ENCODE results near the gene SRSF4.
A peak's percentile ranks its signal among the peaks of the same experiment; 100 is the strongest.

SRSF4 gene

GRCh38 chr1:29210278-29211085 lies 28.8 kb upstream of the SRSF4 start:
- Mint-ChIP-seq H3K27ac (peak overlapping the region; percentile 25), H3K9me3 (no peaks in the 10 kb centered on the region), H3K36me3 (ENCODE audit: low read depth) (peaks cover 32% of the 10 kb centered on the region), H3K27me3 (no peaks in the 10 kb centered on the region), H3K4me1 (no peaks in the 10 kb centered on the region), H3K4me3 (no peak overlapping the region)
- ATAC-seq (no peak), DNase-seq (no peak)

DNA sequence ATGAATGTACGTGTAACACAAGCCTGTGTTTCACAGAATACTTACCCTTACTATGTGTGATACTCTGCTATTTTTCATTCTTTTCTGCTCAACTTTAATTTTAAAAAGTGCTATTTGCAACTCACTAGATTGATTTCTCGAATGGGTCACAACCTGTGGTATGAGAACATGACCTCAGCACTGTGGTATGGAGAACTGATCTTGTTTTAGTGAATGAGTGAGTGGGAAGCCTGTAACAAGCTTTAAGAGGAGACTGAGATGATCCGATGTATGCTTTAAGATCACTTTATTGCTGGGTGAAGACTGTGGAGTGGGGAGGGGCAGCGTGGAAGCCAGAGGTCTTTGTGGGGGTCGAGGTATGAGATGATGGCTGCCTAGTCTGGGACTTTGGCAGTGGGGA lies 27.5 kb upstream of the SRSF4 start:
- Mint-ChIP-seq H3K4me3 (no peak overlapping the region), H3K9me3 (no peaks in the 10 kb centered on the region), H3K27me3 (no peaks in the 10 kb centered on the region), H3K36me3 (ENCODE audit: low read depth) (peaks cover 25% of the 10 kb centered on the region), H3K27ac (peak overlapping the region; percentile 2), H3K4me1 (no peaks in the 10 kb centered on the region)
- DNase-seq (no peak), ATAC-seq (no peak)

DNA sequence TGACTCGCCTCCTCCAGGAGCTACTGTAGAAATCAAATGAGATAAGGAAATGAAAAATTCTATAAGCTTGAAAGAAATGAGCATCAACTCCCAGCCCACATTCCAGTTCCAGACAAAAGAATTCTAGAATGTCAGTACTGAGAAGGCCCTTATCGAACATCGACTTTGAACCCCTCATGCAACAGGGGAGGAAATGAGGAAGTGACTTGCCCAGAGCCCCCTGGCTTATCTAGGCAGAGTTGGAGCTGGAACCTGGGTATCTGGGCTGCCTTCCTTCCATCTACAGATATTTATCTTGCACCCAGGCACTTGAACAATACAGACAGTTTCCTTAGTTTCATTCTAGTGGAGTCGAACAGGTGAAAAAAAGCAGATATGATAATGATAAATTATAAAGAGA lies 26.7 kb upstream of the SRSF4 start:
- Mint-ChIP-seq H3K4me1 (no peaks in the 10 kb centered on the region), H3K4me3 (no peak overlapping the region), H3K27ac (no peak overlapping the region), H3K27me3 (no peaks in the 10 kb centered on the region), H3K9me3 (no peaks in the 10 kb centered on the region), H3K36me3 (ENCODE audit: low read depth) (peaks cover 22% of the 10 kb centered on the region)
- no peak for DNase-seq
- ATAC-seq, result no peak

DNA sequence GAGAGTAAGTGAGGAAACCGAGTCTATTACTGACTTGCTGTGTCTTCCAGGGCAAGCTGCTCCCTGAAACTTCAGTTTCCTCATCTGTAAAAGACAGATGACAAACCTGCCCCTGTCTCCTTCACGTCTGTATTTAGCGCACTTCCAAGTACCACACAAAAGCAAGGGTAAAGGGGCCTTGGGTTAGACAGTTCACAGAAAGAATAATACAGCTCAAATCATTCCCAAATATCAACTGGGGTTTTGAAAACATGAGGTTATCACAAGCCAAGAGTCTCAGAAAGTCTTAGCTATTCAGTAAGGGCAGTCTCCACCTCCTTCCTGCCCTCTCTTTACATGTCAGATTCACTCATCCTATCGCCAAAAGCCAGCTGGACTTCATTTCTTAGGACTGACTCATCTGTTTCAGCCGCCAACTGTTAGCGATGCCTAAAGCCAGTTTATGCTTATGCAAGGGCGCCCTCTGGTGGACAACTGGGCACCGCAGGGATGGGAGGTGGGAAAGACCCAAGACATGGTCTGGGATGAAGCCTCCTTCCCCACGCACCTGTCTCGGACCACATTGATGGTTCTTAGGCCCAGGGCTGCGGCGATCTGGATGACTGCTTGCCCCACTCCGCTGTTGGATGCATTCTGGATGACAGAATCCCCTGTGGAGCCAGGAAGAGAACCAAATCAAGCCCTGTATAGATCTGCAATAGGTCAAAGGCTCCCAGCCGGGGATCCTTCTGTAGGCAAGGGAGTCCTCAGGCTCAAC lies 21.1 kb upstream of the SRSF4 start:
- Mint-ChIP-seq H3K27ac (no peak overlapping the region), H3K4me1 (peaks cover 17% of the 10 kb centered on the region), H3K4me3 (no peak overlapping the region), H3K27me3 (no peaks in the 10 kb centered on the region), H3K36me3 (ENCODE audit: low read depth) (peaks cover 23% of the 10 kb centered on the region), H3K9me3 (no peaks in the 10 kb centered on the region)
- ATAC-seq (peak; percentile 91), DNase-seq (peak; percentile 96)

DNA sequence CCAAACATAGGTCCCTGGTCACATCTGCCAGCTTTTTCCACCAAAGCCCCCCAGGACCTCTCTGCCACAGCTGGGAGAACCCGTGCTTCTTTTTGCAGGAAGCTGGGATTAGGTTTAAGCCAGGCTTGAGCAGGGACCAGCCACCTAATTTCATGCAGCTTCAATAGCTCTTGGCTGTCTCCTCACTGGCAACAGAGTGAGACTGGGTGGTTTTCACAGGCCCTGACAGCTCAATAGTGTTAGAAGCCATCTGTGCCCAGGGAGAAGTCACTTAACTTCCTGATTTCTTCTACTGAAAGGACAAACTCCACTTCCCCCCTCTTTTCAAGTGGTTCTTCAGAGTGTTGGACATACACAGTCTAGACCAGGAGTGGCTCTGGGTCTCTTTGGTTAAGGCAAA lies 20.4 kb upstream of the SRSF4 start:
- H3K4me1 Mint-ChIP-seq, result peaks cover 17% of the 10 kb centered on the region
- no peak overlapping the region for H3K27ac Mint-ChIP-seq
- DNase-seq (no peak), ATAC-seq (no peak)
- H3K9me3 Mint-ChIP-seq, result no peaks in the 10 kb centered on the region
- H3K27me3 Mint-ChIP-seq, result no peaks in the 10 kb centered on the region
- peaks cover 25% of the 10 kb centered on the region for H3K36me3 Mint-ChIP-seq (ENCODE audit: low read depth)
- H3K4me3 Mint-ChIP-seq, result no peak overlapping the region

GRCh38 chr1:29201595-29202051 lies 19.9 kb upstream of the SRSF4 start:
- no peaks in the 10 kb centered on the region for H3K27me3 Mint-ChIP-seq
- ATAC-seq (peak; percentile 16), DNase-seq (no peak)
- H3K27ac Mint-ChIP-seq, result peak overlapping the region; percentile 45
- H3K4me3 Mint-ChIP-seq, result no peak overlapping the region
- no peaks in the 10 kb centered on the region for H3K9me3 Mint-ChIP-seq
- H3K4me1 Mint-ChIP-seq, result peaks cover 17% of the 10 kb centered on the region
- peaks cover 26% of the 10 kb centered on the region for H3K36me3 Mint-ChIP-seq (ENCODE audit: low read depth)

DNA sequence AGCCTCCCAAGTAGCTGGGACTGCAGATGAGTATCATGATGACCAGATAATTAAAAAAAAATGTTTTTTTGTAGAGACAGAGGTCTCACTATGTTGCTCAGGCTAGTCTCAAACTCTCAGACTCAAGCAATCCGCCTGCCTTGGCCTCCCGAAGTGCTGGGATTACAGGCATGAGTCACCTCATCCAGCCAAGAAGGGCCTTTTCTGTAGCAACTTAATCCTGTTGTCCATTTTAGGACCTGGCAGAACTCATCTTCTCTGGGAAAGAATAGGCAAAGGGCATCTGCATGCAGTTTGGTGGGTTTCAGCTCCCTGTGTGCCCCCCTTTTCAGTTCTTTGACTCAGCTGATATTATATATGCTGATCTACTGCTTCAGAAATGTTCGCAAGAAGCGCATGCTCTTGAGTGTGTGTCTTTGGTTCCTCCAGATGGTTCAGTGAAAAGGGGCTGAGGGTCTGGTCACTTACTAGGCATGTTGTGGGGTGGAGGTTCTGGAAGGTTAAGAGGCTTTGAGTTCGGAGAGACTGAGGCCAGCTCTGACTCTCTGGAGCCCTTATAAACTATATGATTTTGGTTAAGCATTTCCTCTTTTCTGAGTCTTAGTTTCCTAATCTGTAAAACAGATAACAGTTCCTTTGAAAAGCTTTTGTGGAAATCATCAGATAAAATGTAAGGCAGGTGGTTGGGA lies 19.4 kb upstream of the SRSF4 start:
- no peak for ATAC-seq

DNA sequence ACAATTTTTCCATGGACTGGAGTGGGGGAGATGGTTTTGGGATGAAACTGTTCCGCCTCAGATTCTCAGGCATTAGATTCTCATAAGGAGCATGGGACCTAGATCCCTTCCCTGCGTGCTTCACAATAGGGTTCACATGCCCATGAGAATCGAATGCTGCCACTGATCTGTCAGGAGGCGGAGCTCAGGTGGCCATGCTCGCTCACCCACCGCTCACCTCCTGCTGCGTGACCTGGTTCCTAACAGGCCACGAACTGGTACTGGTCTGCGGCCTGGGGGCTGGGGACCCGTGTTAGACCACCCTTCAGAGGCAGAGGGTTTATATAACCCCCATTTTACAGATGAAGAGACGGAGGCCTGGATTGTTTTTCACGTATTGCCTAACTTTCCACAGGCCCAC lies 16.3 kb upstream of the SRSF4 start:
- H3K4me3 Mint-ChIP-seq, result no peak overlapping the region
- no peak for ATAC-seq
- peaks cover 31% of the 10 kb centered on the region for H3K36me3 Mint-ChIP-seq (ENCODE audit: low read depth)
- DNase-seq, result no peak
- H3K9me3 Mint-ChIP-seq, result no peaks in the 10 kb centered on the region
- peaks cover 17% of the 10 kb centered on the region for H3K4me1 Mint-ChIP-seq
- no peaks in the 10 kb centered on the region for H3K27me3 Mint-ChIP-seq
- H3K27ac Mint-ChIP-seq, result no peak overlapping the region

More for the DNA sequence above, 19.4 kb upstream of the SRSF4 start:
- Mint-ChIP-seq H3K36me3 (ENCODE audit: low read depth) (peaks cover 26% of the 10 kb centered on the region), H3K4me1 (peaks cover 17% of the 10 kb centered on the region), H3K9me3 (no peaks in the 10 kb centered on the region), H3K4me3 (no peak overlapping the region), H3K27me3 (no peaks in the 10 kb centered on the region), H3K27ac (peak overlapping the region; percentile 45)
- DNase-seq, result no peak

GRCh38 chr1:29197590-29197924 lies 15.9 kb upstream of the SRSF4 start:
- peak; percentile 14 for DNase-seq
- H3K9me3 Mint-ChIP-seq, result no peaks in the 10 kb centered on the region
- peaks cover 14% of the 10 kb centered on the region for H3K4me1 Mint-ChIP-seq
- ATAC-seq, result peak; percentile 53
- no peak overlapping the region for H3K4me3 Mint-ChIP-seq
- no peaks in the 10 kb centered on the region for H3K27me3 Mint-ChIP-seq
- H3K36me3 Mint-ChIP-seq (ENCODE audit: low read depth), result peaks cover 29% of the 10 kb centered on the region
- H3K27ac Mint-ChIP-seq, result no peak overlapping the region

GRCh38 chr1:29196863-29197589 lies 15.3 kb upstream of the SRSF4 start:
- Mint-ChIP-seq H3K27ac (no peak overlapping the region), H3K4me1 (peaks cover 9% of the 10 kb centered on the region), H3K9me3 (no peaks in the 10 kb centered on the region), H3K4me3 (no peak overlapping the region), H3K36me3 (ENCODE audit: low read depth) (peaks cover 27% of the 10 kb centered on the region), H3K27me3 (no peaks in the 10 kb centered on the region)
- no peak for DNase-seq
- no peak for ATAC-seq

- no peak overlapping the region for H3K27ac Mint-ChIP-seq
- no peaks in the 10 kb centered on the region for H3K9me3 Mint-ChIP-seq
- H3K36me3 Mint-ChIP-seq (ENCODE audit: low read depth), result peaks cover 25% of the 10 kb centered on the region
- H3K4me3 Mint-ChIP-seq, result no peak overlapping the region
- H3K27me3 Mint-ChIP-seq, result no peaks in the 10 kb centered on the region
- no peak for ATAC-seq
- no peak for DNase-seq
- peaks cover under 1% of the 10 kb centered on the region for H3K4me1 Mint-ChIP-seq
These were observed 14.2 kb upstream of the SRSF4 start for GRCh38 chr1:29195881-29196291.

DNA sequence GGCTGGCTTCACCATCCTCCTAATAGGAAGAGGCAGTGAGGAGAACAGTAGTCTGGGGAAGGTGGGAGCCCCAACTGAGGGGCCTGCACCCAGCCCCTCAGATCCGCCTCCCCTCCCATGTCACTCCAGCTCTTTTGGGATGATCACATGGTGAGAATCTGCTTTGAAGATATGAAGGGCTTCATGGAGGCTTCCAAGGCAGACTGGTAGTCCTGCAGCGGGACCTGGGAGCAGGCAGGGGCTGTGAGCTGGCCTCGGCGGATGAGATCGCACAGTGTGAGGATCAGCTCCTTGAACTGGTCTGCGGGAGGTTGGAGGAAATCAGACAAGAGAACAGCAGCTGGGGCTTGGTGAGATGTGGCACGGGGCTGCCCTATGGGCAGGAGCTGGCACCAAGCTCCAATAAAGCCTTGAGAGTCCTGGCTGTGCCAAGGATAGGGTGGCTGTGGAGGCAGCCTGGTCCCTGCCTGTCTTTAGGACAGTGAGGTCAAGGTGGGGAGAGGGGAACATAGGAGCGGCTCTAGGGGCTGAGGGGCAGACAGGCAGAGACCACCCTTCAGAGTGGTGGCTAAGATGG lies 12.3 kb upstream of the SRSF4 start:
- Mint-ChIP-seq H3K27ac (no peak overlapping the region), H3K4me1 (no peaks in the 10 kb centered on the region), H3K27me3 (no peaks in the 10 kb centered on the region), H3K9me3 (no peaks in the 10 kb centered on the region), H3K36me3 (ENCODE audit: low read depth) (peaks cover 21% of the 10 kb centered on the region), H3K4me3 (no peak overlapping the region)
- DNase-seq (no peak), ATAC-seq (no peak)

DNA sequence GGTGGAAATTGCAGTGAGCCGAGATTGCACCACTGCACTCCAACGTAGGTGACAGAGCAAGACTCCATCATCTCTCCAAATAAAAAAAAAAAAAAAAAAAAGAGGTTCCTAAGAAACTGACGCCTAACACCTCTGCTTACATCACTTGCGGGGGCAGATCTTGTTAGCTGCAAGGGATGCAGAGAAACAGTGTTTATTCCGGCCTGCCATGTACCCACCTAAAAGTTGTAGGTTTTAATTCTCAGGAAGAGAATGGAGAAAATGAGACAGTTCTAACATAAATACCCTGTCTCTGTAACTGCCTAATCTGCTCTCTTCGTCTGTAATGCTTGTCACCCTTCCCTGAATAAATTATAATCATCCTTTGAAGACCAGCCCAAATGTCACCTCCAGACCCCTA lies 9.0 kb upstream of the SRSF4 start:
- DNase-seq (no peak), ATAC-seq (no peak)
- Mint-ChIP-seq H3K36me3 (ENCODE audit: low read depth) (peaks cover 18% of the 10 kb centered on the region), H3K9me3 (no peaks in the 10 kb centered on the region), H3K4me1 (no peaks in the 10 kb centered on the region), H3K4me3 (no peak overlapping the region), H3K27me3 (no peaks in the 10 kb centered on the region), H3K27ac (no peak overlapping the region)

DNA sequence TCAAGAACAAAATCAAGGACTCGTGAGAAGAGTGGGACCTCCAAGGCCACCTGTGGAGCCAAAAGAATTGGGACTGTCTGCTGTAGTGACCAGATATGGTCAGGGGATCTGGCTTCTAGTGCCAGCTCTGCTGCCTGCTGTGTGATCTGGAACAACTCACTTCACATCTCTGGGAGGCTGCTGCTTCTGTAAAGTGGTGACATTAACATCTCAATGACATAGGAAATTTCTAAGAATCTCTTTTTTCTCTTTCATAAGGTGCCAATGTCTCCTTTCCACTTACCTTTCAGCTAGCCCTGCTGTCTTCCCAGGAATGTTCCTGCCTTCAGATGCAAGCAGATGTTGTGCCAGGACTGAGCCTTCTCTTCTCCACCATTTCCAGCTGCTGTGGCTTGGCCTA lies 5.0 kb upstream of the SRSF4 start:
- Mint-ChIP-seq H3K27me3 (no peaks in the 10 kb centered on the region), H3K4me1 (peaks cover 14% of the 10 kb centered on the region), H3K27ac (no peak overlapping the region), H3K4me3 (no peak overlapping the region), H3K36me3 (ENCODE audit: low read depth) (peaks cover 5% of the 10 kb centered on the region), H3K9me3 (no peaks in the 10 kb centered on the region)
- DNase-seq (no peak), ATAC-seq (no peak)

All from activated naive CD8-positive, alpha-beta T cell treated with anti-CD3 and anti-CD28 coated beads, Interleukin-2, amount 50 U/mL, for 24 hours (primary cell).